Panc1 (cell line): ENCODE measurements around the gene PRDX1. TPM values are rescaled to one million over a fixed set of nuclear protein-coding genes. Genes with fewer than 3 reads are reported as not detected.
"Not testable (repeated sequence)": the region's sequence is repeated elsewhere in the genome, so short reads cannot be mapped to it uniquely, and the experiment has no call there.

Experiments
- ATAC-seq: fragments of 200-7000 bp; cut with Tn5 transposase; 2 replicates; pipeline ENCODE4 v1.9.1; 2020; ENCODE audit warnings: mild to moderate bottlenecking, moderate library complexity
- BruUV-seq: library from RNA; stranded (reverse); fragments of 400-500 nt; replicated peaks from 2 replicates; lab custom pipeline; 2021; lab: Mats Ljungman, UMichigan
- CTCF ChIA-PET: fragments of 300-600 bp; sonication (Branson Sonifier 250); formaldehyde crosslinking; loops from one replicate; lab custom pipeline; 2022; ENCODE audit warnings: antibody characterized with exemption; lab: Charles Lee
- POLR2A ChIA-PET: fragments of 300-600 bp; sonication (Branson Sonifier 250); formaldehyde crosslinking; loops from one replicate; lab custom pipeline; 2022; ENCODE audit warnings: antibody characterized with exemption; lab: Charles Lee
- DNase-seq: peaks from one replicate; pipeline ENCODE4 v3.0.0-alpha.2; 2010; ENCODE audit warnings: low read depth, low spot score
- H3K27ac ChIP-seq: 2 replicates; pipeline ENCODE4 v1.5.1; 2011; ENCODE audit warnings: mild to moderate bottlenecking, low read length, inconsistent platforms
- H3K27me3 ChIP-seq: fragments of 200-500 bp; sonication (Bioruptor generic); 2 replicates; pipeline ENCODE4 v1.6.0; 2014; ENCODE audit warnings: low read length, inconsistent platforms; ENCODE audit not compliant: control insufficient read depth, insufficient read depth
- H3K36me3 ChIP-seq: fragments of 200-500 bp; sonication (Bioruptor generic); 2 replicates; pipeline ENCODE4 v1.5.1; 2014; ENCODE audit warnings: inconsistent platforms, mild to moderate bottlenecking, low read length, moderate library complexity; ENCODE audit not compliant: control insufficient read depth, insufficient read depth
- H3K4me1 ChIP-seq: 2 replicates; pipeline ENCODE4 v1.5.1; 2011; ENCODE audit warnings: inconsistent platforms, mild to moderate bottlenecking, low read length, moderate library complexity; ENCODE audit not compliant: control insufficient read depth, insufficient read depth
- H3K4me3 ChIP-seq, 2 experiments: 2 replicates each; pipeline ENCODE4 v1.5.1; 2011 to 2012; ENCODE audit warnings: low read depth in 2 of 2, low read length in 2 of 2, mild to moderate bottlenecking in 2 of 2, inconsistent platforms in 1 of 2, moderate library complexity in 1 of 2
- H3K9me3 ChIP-seq: fragments of 200-500 bp; sonication (Bioruptor generic); 2 replicates; pipeline ENCODE4 v1.5.1; 2014; ENCODE audit warnings: low read depth, mild to moderate bottlenecking, inconsistent platforms, low read length, moderate library complexity; ENCODE audit not compliant: control insufficient read depth, insufficient read depth
- CTCF ChIP-seq: fragments of 450-650 bp; IDR thresholded peaks from 2 replicates; pipeline ENCODE4 v1.5.1; 2017; ENCODE audit warnings: mild to moderate bottlenecking
- POLR2AphosphoS5 ChIP-seq: IDR thresholded peaks from 2 replicates; pipeline ENCODE4 v1.6.1; 2012; ENCODE audit warnings: mild to moderate bottlenecking, low read depth, low read length, moderate library complexity
- SIN3A ChIP-seq: IDR thresholded peaks from 2 replicates; pipeline ENCODE4 v1.6.1; 2012; ENCODE audit warnings: low read depth, mild to moderate bottlenecking, low read length, moderate library complexity, borderline replicate concordance; ENCODE audit not compliant: insufficient read depth
- TCF7L2 ChIP-seq: IDR thresholded peaks from 2 replicates; pipeline ENCODE4 v1.6.1; 2011; ENCODE audit warnings: mild to moderate bottlenecking, low read depth, low read length, inconsistent platforms
- in situ Hi-C: cut with HindIII; loops from 2 replicates; pipeline ENCODE4 v1.10.0; 2016; ENCODE audit warnings: low sequenced_read_pairs, low pct_unique_long_range_greater_than_20kb
- intact Hi-C: fragments of 100-400 bp; cut with micrococcal nuclease; formaldehyde crosslinking; loops from one replicate; pipeline ENCODE4 v1.10.0; 2022; ENCODE audit not compliant: unreplicated experiment
- total RNA-seq: library from RNA; stranded (reverse); gene quantifications from one replicate; pipeline ENCODE4 v1.2.1, GENCODE V29; 2021; ENCODE audit not compliant: unreplicated experiment
- TF ChIP-seq, protein P1 (sequence below), 2 experiments: IDR thresholded peaks; 2 replicates each; pipeline ENCODE4 v1.6.1; 2011 to 2012; ENCODE audit warnings: low read depth in 2 of 2, control low read depth in 1 of 2, low read length in 1 of 2, mild to moderate bottlenecking in 1 of 2, moderate library complexity in 1 of 2; ENCODE audit not compliant: insufficient read depth in 1 of 2

Gene PRDX1
- total RNA-seq, 1 experiment from 2014 or later: 719 TPM

GRCh38 chr1:45516036-45516435 is 5.6 kb downstream of the PRDX1 start:
- DNase-seq: no peak
- Histone ChIP-seq H3K27ac (no peak overlapping the region), H3K36me3 (peaks cover 46% of the 10 kb centered on the region), H3K4me1 (peaks cover 7% of the 10 kb centered on the region), H3K9me3 (no peaks in the 10 kb centered on the region), H3K27me3 (no peaks in the 10 kb centered on the region), H3K4me3 (no peak overlapping the region)
- in situ Hi-C loops (no loop called here), intact Hi-C loops (no loop called here)
- CTCF ChIA-PET: no interaction called here
- TF ChIP-seq CTCF: no peak
- POLR2A ChIA-PET: no interaction called here
- ATAC-seq: no peak
- no TSS peak for BruUV-seq

DNA sequence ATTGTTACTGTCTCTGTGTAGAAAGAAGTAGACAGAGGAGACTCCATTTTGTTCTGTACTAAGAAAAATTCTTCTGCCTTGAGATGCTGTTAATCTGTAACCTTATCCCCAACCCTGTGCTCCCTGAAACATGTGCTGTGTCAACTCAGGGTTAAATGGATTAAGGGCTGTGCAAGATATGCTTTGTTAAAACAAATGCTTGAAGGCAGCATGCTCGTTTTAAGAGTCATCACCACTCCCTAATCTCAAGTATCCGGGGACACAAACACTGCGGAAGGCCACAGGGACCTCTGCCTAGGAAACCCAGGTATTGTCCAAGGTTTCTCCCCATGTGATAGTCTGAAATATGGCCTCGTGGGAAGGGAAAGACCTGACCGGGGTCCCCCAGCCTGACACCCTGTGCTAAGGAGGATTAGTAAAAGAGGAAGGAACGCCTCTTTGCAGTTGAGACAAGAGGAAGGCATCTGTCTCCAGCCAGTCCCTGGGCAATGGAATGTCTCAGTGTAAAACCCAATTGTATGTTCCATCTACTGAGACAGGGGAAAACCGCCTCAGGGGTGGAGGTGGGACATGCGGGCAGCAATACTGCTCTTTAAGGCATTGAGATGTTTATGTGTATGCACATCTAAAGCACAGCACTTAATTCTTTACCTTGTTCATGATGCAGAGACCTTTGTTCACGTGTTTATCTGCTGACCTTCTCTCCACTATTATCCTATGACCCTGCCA is 8.0 kb downstream of the PRDX1 start:
- H3K4me1 ChIP-seq, H3K4me3 ChIP-seq, DNase-seq, ATAC-seq, POLR2A ChIA-PET, intact Hi-C loops, in situ Hi-C loops, H3K27me3 ChIP-seq, H3K9me3 ChIP-seq, H3K27ac ChIP-seq: not testable (repeated sequence)
- peaks cover 53% of the 10 kb centered on the region for H3K36me3 ChIP-seq
- CTCF ChIA-PET: interaction anchor here (0.8 kb wide), 1 partner anchor 56 kb away, joined by 5 read pairs; no protein-coding TSS in a partner anchor
- BruUV-seq: TSS peak; percentile 1

- Histone ChIP-seq H3K9me3 (no peaks in the 10 kb centered on the region), H3K27ac (no peak overlapping the region), H3K4me1 (no peaks in the 10 kb centered on the region; the same call in 1 of the 2 replicates), H3K4me3 (no peak overlapping the region), H3K27me3 (no peaks in the 10 kb centered on the region), H3K36me3 (peaks cover 50% of the 10 kb centered on the region)
- in situ Hi-C loops (no loop called here), intact Hi-C loops (loop anchor here (1.0 kb wide), 1 partner anchor 58 kb away; no protein-coding TSS in a partner anchor)
- ATAC-seq (peak; percentile 75), DNase-seq (peak; percentile 64)
- no TSS peak for BruUV-seq
- POLR2A ChIA-PET: interaction anchor here (0.7 kb wide), 1 partner anchor 176 kb away, joined by 3 read pairs; no protein-coding TSS in a partner anchor
- CTCF ChIA-PET: interaction anchor here (0.6 to 0.9 kb wide), 7 partner anchors 36 to 331 kb away, joined by 3 to 16 read pairs (median 4); no protein-coding TSS in a partner anchor
- TF ChIP-seq SIN3A (0 out of 2 replicates have a peak, but pooled peaks have one; percentile 29), CTCF (peak; percentile 84), POLR2AphosphoS5 (no peak), TCF7L2 (no peak)
- TF ChIP-seq, protein P1, sequence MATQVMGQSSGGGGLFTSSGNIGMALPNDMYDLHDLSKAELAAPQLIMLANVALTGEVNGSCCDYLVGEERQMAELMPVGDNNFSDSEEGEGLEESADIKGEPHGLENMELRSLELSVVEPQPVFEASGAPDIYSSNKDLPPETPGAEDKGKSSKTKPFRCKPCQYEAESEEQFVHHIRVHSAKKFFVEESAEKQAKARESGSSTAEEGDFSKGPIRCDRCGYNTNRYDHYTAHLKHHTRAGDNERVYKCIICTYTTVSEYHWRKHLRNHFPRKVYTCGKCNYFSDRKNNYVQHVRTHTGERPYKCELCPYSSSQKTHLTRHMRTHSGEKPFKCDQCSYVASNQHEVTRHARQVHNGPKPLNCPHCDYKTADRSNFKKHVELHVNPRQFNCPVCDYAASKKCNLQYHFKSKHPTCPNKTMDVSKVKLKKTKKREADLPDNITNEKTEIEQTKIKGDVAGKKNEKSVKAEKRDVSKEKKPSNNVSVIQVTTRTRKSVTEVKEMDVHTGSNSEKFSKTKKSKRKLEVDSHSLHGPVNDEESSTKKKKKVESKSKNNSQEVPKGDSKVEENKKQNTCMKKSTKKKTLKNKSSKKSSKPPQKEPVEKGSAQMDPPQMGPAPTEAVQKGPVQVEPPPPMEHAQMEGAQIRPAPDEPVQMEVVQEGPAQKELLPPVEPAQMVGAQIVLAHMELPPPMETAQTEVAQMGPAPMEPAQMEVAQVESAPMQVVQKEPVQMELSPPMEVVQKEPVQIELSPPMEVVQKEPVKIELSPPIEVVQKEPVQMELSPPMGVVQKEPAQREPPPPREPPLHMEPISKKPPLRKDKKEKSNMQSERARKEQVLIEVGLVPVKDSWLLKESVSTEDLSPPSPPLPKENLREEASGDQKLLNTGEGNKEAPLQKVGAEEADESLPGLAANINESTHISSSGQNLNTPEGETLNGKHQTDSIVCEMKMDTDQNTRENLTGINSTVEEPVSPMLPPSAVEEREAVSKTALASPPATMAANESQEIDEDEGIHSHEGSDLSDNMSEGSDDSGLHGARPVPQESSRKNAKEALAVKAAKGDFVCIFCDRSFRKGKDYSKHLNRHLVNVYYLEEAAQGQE (IDR thresholded peaks at IDR 0.05; ENCODE audit: insufficient read depth in 1 of 2, low read depth in 2 of 2, low read length in 1 of 2): no peak
Observed at GRCh38 chr1:45512641-45513054, 9.0 kb downstream of the PRDX1 start.
